Astrocyte (in vitro differentiated cells and primary cell): ENCODE data around the gene CNTN3.

Source experiments
- EZH2 ChIP-seq: IDR thresholded peaks from 2 replicates; pipeline ENCODE4 v1.6.1; 2012; ENCODE audit warnings: mild to moderate bottlenecking, low read length, inconsistent platforms; ENCODE audit not compliant: insufficient read depth
- TF ChIP-seq, protein P1 (sequence below): IDR thresholded peaks from 2 replicates; pipeline ENCODE4 v1.5.1; 2011; ENCODE audit warnings: low read depth, mild to moderate bottlenecking, inconsistent platforms, low read length, moderate library complexity; ENCODE audit not compliant: insufficient read depth

DNA sequence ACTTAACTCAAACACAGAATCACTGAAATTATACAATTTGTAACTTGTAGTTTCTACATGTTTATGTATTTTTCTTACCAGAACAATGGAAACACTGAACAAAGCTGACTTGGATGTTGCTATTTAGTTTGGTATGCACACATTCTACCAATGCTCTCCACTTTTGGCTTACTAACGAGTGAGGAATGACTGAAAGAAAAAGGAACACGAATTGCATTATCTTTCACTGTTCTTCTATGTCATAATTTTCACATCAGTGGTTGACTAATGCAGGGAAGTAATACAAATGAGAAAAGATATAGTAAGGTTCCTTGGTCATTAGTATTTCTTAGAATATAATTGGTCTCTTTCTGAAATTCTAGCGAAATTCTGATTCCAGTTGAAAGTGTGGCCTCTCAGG, 9.8 kb upstream of the CNTN3 start:
- TF ChIP-seq, protein P1, sequence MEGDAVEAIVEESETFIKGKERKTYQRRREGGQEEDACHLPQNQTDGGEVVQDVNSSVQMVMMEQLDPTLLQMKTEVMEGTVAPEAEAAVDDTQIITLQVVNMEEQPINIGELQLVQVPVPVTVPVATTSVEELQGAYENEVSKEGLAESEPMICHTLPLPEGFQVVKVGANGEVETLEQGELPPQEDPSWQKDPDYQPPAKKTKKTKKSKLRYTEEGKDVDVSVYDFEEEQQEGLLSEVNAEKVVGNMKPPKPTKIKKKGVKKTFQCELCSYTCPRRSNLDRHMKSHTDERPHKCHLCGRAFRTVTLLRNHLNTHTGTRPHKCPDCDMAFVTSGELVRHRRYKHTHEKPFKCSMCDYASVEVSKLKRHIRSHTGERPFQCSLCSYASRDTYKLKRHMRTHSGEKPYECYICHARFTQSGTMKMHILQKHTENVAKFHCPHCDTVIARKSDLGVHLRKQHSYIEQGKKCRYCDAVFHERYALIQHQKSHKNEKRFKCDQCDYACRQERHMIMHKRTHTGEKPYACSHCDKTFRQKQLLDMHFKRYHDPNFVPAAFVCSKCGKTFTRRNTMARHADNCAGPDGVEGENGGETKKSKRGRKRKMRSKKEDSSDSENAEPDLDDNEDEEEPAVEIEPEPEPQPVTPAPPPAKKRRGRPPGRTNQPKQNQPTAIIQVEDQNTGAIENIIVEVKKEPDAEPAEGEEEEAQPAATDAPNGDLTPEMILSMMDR: no peak
- no peak for TF ChIP-seq EZH2
